ENCODE results near the gene GTF3C4.

DNA sequence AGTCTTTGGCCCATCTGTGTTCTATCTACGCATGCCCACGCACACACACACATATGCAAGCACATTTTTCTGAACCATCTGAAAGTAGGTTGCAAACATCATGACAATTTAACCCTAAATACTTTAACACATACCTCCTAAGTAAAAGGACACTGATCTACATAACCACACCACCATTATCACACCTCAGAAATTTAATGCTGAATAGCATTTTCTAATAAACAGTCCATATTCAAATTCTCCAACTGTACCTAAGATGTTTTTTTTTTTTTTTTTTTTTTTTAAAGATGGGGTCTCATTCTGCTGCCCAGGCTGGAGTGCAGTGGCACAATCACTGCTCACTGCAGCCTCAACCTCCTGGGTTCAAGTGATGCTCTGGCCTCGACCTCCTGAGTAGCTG is 35.9 kb upstream of the GTF3C4 start:
- TF ChIP-seq CTCF (IDR thresholded peaks at IDR 0.05 in 8 of 11, conservative IDR thresholded peaks at IDR 0.05 in 3 of 11) (no peak), POLR2A (IDR thresholded peaks at IDR 0.05) (no peak), POLR2AphosphoS5 (IDR thresholded peaks at IDR 0.05) (no peak)

Data from spleen (tissue), 7 donors.